Limb (tissue), 2 donors: ENCODE results near the gene TACC2.
A peak's percentile ranks its signal among the peaks of the same experiment; 100 is the strongest.

Experiments used
- DNase-seq, 2 donors: peaks; one replicate each; pipeline ENCODE4 v3.0.0-alpha.2; 2016; ENCODE audit errors: extremely low spot score in 2 of 2

TACC2 gene

GRCh38 chr10:122246830-122247520 is 258.0 kb downstream of the TACC2 start:
- DNase-seq: no peak

- DNase-seq: no peak
Measured at GRCh38 chr10:122248356-122249302, 259.7 kb downstream of the TACC2 start.

GRCh38 chr10:122249303-122249850 is 260.4 kb downstream of the TACC2 start:
- DNase-seq: no peak

- DNase-seq: no peak
Measured at GRCh38 chr10:122249991-122250750, 261.2 kb downstream of the TACC2 start.

GRCh38 chr10:122251459-122252255 is 262.7 kb downstream of the TACC2 start:
- no peak for DNase-seq

GRCh38 chr10:122252805-122253204 is 263.8 kb downstream of the TACC2 start:
- DNase-seq: no peak

GRCh38 chr10:122253605-122254004 is 264.6 kb downstream of the TACC2 start:
- DNase-seq: no peak

- no peak for DNase-seq
Measured at GRCh38 chr10:122254831-122255230, 265.9 kb downstream of the TACC2 start.

GRCh38 chr10:122255509-122256301 is 266.7 kb downstream of the TACC2 start:
- no peak for DNase-seq

- no peak for DNase-seq
Measured at GRCh38 chr10:122257041-122257440, 268.1 kb downstream of the TACC2 start.

GRCh38 chr10:122258136-122259074 is 269.4 kb downstream of the TACC2 start:
- no peak for DNase-seq

GRCh38 chr10:122259075-122259466 is 270.1 kb downstream of the TACC2 start:
- DNase-seq: no peak

GRCh38 chr10:122261584-122261983 is 272.6 kb downstream of the TACC2 start:
- DNase-seq: no peak

GRCh38 chr10:122263971-122264370 is 275.0 kb downstream of the TACC2 start:
- DNase-seq: no peak

- DNase-seq: no peak
Measured at GRCh38 chr10:122264436-122264835, 275.5 kb downstream of the TACC2 start.

GRCh38 chr10:122264931-122265330 is 276.0 kb downstream of the TACC2 start:
- no peak for DNase-seq

GRCh38 chr10:122265896-122266295 is 276.9 kb downstream of the TACC2 start:
- no peak for DNase-seq

- DNase-seq: peak in 1 of 2 donors; percentile 70
Measured at GRCh38 chr10:122267849-122268737, 279.1 kb downstream of the TACC2 start.
